Umbilical cord (tissue), 2 donors: ENCODE measurements around the gene FIBP. TPM values are rescaled to one million over a fixed set of nuclear protein-coding genes. Genes with fewer than 3 reads are reported as not detected.
A peak's percentile ranks its signal among the peaks of the same experiment; 100 is the strongest.

ENCODE experiments used
- DNase-seq: peaks from one replicate; pipeline ENCODE4 v3.0.0-alpha.2; 2015; ENCODE audit warnings: low spot score
- total RNA-seq: library from RNA; depleted of rRNA; stranded (reverse); fragments of >200 nt; gene quantifications from one replicate; pipeline ENCODE4 v1.2.3, GENCODE V29; 2014; ENCODE audit warnings: low replicate concordance; ENCODE audit not compliant: insufficient read depth

Gene FIBP
- total RNA-seq, 1 donor from 2014 or later = 103 TPM

GRCh38 chr11:65891219-65892136 lies 3.2 kb upstream of the FIBP start:
- no peak for DNase-seq

GRCh38 chr11:65890324-65891218 lies 2.3 kb upstream of the FIBP start, which contains the start of gene CCDC85B:
TSS of gene CCDC85B (plus strand) at chr11:65890673. CDS start at chr11:65890784, 111 bp downstream.
- peak; percentile 98 for DNase-seq

GRCh38 chr11:65887723-65888162 lies 528 bp downstream of the FIBP start:
- DNase-seq = no peak

- DNase-seq = no peak
Observed at GRCh38 chr11:65886826-65887722, 1.2 kb downstream of the FIBP start.

- DNase-seq = no peak
Observed at GRCh38 chr11:65885808-65886536, 2.3 kb downstream of the FIBP start.

- DNase-seq = no peak
Observed at GRCh38 chr11:65885231-65885630, 3.0 kb downstream of the FIBP start.

GRCh38 chr11:65884716-65885092 lies 3.6 kb downstream of the FIBP start:
- DNase-seq = peak; percentile 67

- no peak for DNase-seq
Observed at GRCh38 chr11:65883786-65884715, 4.2 kb downstream of the FIBP start.

GRCh38 chr11:65883058-65883761 lies 5.1 kb downstream of the FIBP start:
- no peak for DNase-seq

GRCh38 chr11:65882120-65883057 lies 5.9 kb downstream of the FIBP start:
- no peak for DNase-seq

- no peak for DNase-seq
Observed at GRCh38 chr11:65880844-65881421, 7.3 kb downstream of the FIBP start.

GRCh38 chr11:65880027-65880426 lies 8.2 kb downstream of the FIBP start:
- DNase-seq = no peak

- no peak for DNase-seq
Observed at GRCh38 chr11:65879617-65880016, 8.7 kb downstream of the FIBP start, which contains the start of gene CTSW. TSS of gene CTSW (plus strand) at chr11:65879837. CDS start at chr11:65879855, 18 bp downstream.

- peak; percentile 96 for DNase-seq
Observed at GRCh38 chr11:65873318-65874156, 14.7 kb downstream of the FIBP start.

- peak; percentile 73 for DNase-seq
Observed at GRCh38 chr11:65872586-65873317, 15.5 kb downstream of the FIBP start, which contains the start of gene EFEMP2. TSS of gene EFEMP2 (minus strand) at chr11:65872800. CDS start at chr11:65872354, 446 bp downstream.
